ENCODE measurements around the gene SPATA21.

The SPATA21 gene

GRCh38 chr1:16397120-16397519, 40.1 kb downstream of the SPATA21 start:
- peaks cover 11% of the 10 kb centered on the region; the same call in 1 of the 2 replicates for H3K36me3 ChIP-seq (ENCODE audit: control insufficient read depth, insufficient read depth, low read length)

GRCh38 chr1:16396591-16396990, 40.6 kb downstream of the SPATA21 start:
- no CpG with 5 or more reads among the region's 7 CpGs for WGBS (ENCODE audit: insufficient coverage, insufficient read length)
- H3K27ac ChIP-seq (ENCODE audit: low read length), result no peak overlapping the region
- no peak for DNase-seq (ENCODE audit: low read depth, low spot score)

More at GRCh38 chr1:16397120-16397519, 40.1 kb downstream of the SPATA21 start:
- DNase-seq (ENCODE audit: low read depth, low spot score), result no peak
- Histone ChIP-seq H3K4me1 (ENCODE audit: control insufficient read depth, insufficient read depth, low read length) (0 out of 2 replicates have a peak, but pooled peaks cover 3% of the 10 kb centered on the region), H3K27ac (ENCODE audit: low read length) (no peak overlapping the region), H3K4me3 (ENCODE audit: low read length) (no peak overlapping the region), H3K27me3 (ENCODE audit: control insufficient read depth, insufficient read depth, low read length) (no peaks in the 10 kb centered on the region), H3K9me3 (ENCODE audit: control insufficient read depth, insufficient read depth, low read length) (no peaks in the 10 kb centered on the region)
- 98% methylated on average over 4 of the region's 5 CpGs for WGBS (ENCODE audit: insufficient coverage, insufficient read length)

DNA sequence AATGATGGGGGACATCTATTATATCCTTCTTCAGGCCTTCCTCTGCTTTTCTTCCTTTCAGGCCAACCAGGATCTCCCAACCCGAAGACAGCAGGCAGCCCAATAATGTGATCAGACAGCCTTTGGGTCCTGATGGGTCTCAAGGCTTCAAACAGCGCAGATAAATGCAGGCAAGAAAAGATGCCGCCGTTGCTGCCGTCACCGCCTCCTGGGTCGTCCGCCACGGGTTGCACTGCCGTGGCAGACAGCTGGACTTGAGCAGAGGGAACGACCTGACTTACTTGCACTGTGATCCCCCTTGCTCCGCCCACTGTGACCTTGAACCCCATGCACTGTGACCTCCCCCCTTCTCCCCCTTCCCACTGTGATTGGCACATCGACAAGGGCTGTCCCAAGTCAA, 42.2 kb downstream of the SPATA21 start:
- Histone ChIP-seq H3K4me1 (ENCODE audit: control insufficient read depth, insufficient read depth, low read length) (peaks cover 6% of the 10 kb centered on the region; the same call in 1 of the 2 replicates), H3K4me3 (ENCODE audit: low read length) (no peak overlapping the region), H3K27ac (ENCODE audit: low read length) (no peak overlapping the region), H3K36me3 (ENCODE audit: control insufficient read depth, insufficient read depth, low read length) (peaks cover 11% of the 10 kb centered on the region; the same call in 1 of the 2 replicates), H3K9me3 (ENCODE audit: control insufficient read depth, insufficient read depth, low read length) (no peaks in the 10 kb centered on the region), H3K27me3 (ENCODE audit: control insufficient read depth, insufficient read depth, low read length) (no peaks in the 10 kb centered on the region)
- DNase-seq (ENCODE audit: low read depth, low spot score), result no peak
- no CpG with 5 or more reads among the region's 13 CpGs for WGBS (ENCODE audit: insufficient coverage, insufficient read length)

More at GRCh38 chr1:16396591-16396990, 40.6 kb downstream of the SPATA21 start:
- 0 out of 2 replicates have a peak, but pooled peaks cover 6% of the 10 kb centered on the region for H3K4me1 ChIP-seq (ENCODE audit: control insufficient read depth, insufficient read depth, low read length)
- H3K4me3 ChIP-seq (ENCODE audit: low read length), result no peak overlapping the region
- H3K36me3 ChIP-seq (ENCODE audit: control insufficient read depth, insufficient read depth, low read length), result peaks cover 11% of the 10 kb centered on the region; the same call in 1 of the 2 replicates
- H3K9me3 ChIP-seq (ENCODE audit: control insufficient read depth, insufficient read depth, low read length), result no peaks in the 10 kb centered on the region
- H3K27me3 ChIP-seq (ENCODE audit: control insufficient read depth, insufficient read depth, low read length), result no peaks in the 10 kb centered on the region

- Histone ChIP-seq H3K27me3 (ENCODE audit: control insufficient read depth, insufficient read depth, low read length) (no peaks in the 10 kb centered on the region), H3K9me3 (ENCODE audit: control insufficient read depth, insufficient read depth, low read length) (no peaks in the 10 kb centered on the region), H3K27ac (ENCODE audit: low read length) (no peak overlapping the region), H3K4me1 (ENCODE audit: control insufficient read depth, insufficient read depth, low read length) (peaks cover 6% of the 10 kb centered on the region; the same call in 1 of the 2 replicates), H3K36me3 (ENCODE audit: control insufficient read depth, insufficient read depth, low read length) (peaks cover 11% of the 10 kb centered on the region; the same call in 1 of the 2 replicates), H3K4me3 (ENCODE audit: low read length) (no peak overlapping the region)
- DNase-seq (ENCODE audit: low read depth, low spot score), result no peak
- no CpG with 5 or more reads among the region's 10 CpGs for WGBS (ENCODE audit: insufficient coverage, insufficient read length)
These were observed 43.4 kb downstream of the SPATA21 start for GRCh38 chr1:16393570-16394521.

GRCh38 chr1:16392740-16393569, 44.3 kb downstream of the SPATA21 start:
- Histone ChIP-seq H3K4me3 (ENCODE audit: low read length) (no peak overlapping the region), H3K27ac (ENCODE audit: low read length) (no peak overlapping the region), H3K9me3 (ENCODE audit: control insufficient read depth, insufficient read depth, low read length) (no peaks in the 10 kb centered on the region), H3K4me1 (ENCODE audit: control insufficient read depth, insufficient read depth, low read length) (peaks cover 6% of the 10 kb centered on the region; the same call in 1 of the 2 replicates), H3K27me3 (ENCODE audit: control insufficient read depth, insufficient read depth, low read length) (no peaks in the 10 kb centered on the region), H3K36me3 (ENCODE audit: control insufficient read depth, insufficient read depth, low read length) (peaks cover 8% of the 10 kb centered on the region; the same call in 1 of the 2 replicates)
- no CpG with 5 or more reads among the region's 21 CpGs for WGBS (ENCODE audit: insufficient coverage, insufficient read length)
- no peak for DNase-seq (ENCODE audit: low read depth, low spot score)

DNA sequence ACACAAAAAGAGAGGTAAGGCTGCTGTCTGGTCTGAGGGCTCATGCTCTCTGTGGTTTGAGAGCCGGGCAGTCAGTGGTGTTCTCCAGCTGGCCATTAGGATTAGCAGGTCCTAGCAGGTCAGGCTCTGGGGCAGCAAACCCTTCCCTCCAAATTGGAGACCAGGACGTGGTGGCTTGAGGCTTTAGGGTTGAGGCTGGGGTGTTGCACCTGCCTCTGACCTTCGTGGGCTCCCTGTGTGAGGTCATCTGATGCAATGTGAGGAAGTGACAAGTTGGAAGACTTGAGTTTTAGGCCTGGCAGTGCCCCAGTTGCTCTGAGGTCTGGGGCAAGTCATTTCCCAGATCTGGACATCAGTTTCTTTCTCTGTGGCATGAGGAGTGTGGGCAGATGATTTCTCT, 45.8 kb downstream of the SPATA21 start:
- H3K9me3 ChIP-seq (ENCODE audit: control insufficient read depth, insufficient read depth, low read length), result no peaks in the 10 kb centered on the region
- no peak for DNase-seq (ENCODE audit: low read depth, low spot score)
- WGBS (ENCODE audit: insufficient coverage, insufficient read length), result no CpG with 5 or more reads among the region's 3 CpGs
- no peak overlapping the region for H3K4me3 ChIP-seq (ENCODE audit: low read length)
- no peaks in the 10 kb centered on the region for H3K27me3 ChIP-seq (ENCODE audit: control insufficient read depth, insufficient read depth, low read length)
- peaks cover 6% of the 10 kb centered on the region; the same call in 1 of the 2 replicates for H3K4me1 ChIP-seq (ENCODE audit: control insufficient read depth, insufficient read depth, low read length)
- H3K27ac ChIP-seq (ENCODE audit: low read length), result no peak overlapping the region
- peaks cover 5% of the 10 kb centered on the region; the same call in 1 of the 2 replicates for H3K36me3 ChIP-seq (ENCODE audit: control insufficient read depth, insufficient read depth, low read length)

DNA sequence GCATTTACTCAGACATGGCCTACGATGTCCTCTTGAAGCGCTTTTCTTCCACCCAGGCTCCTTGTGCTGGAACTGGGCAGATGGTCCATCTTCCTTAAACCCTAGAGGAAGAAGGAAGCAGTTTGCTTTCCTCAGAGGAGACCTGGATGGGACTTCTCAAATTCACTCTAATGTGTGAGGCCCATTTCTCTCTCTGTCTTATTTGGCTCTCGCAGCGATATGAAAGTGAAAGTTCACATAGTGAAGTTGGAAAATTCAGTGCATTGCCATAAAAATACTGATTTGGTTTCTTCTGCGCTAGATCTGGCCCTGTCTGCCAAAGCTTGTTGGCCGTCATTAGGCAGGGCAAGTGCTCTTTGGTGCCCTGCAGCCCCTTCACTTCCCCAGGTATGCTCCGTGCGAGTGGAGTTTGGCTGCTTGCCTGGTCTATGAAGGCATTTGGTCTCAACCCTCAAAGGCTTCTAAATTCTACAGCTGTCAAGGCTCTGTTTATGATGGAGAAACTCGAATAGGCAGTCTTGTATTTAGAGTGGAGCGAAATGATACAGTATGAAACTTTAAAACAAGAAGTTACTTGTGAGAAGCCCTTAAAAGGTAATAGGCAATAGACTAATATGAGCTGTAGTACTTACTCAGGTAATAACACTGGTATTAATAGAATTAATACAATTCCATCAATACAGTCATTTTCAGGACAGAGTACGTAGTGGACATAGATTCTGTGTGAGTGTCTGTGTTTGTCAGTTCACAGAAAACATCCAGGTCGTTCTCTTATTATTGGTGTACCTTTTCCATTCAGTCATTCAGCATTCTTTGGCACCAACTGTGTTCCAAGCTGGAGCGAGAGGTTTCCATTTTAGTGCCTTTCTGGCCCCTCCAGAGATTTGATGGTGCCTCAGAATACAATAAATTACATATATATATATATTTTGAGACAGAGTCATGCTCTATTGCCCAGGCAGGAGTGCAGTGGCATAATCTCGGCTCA, 49.7 kb downstream of the SPATA21 start:
- no CpG with 5 or more reads among the region's 14 CpGs for WGBS (ENCODE audit: insufficient coverage, insufficient read length)
- DNase-seq (ENCODE audit: low read depth, low spot score), result no peak
- Histone ChIP-seq H3K36me3 (ENCODE audit: control insufficient read depth, insufficient read depth, low read length) (no peaks in the 10 kb centered on the region), H3K27me3 (ENCODE audit: control insufficient read depth, insufficient read depth, low read length) (no peaks in the 10 kb centered on the region), H3K9me3 (ENCODE audit: control insufficient read depth, insufficient read depth, low read length) (no peaks in the 10 kb centered on the region), H3K4me1 (ENCODE audit: control insufficient read depth, insufficient read depth, low read length) (peaks cover 9% of the 10 kb centered on the region), H3K4me3 (ENCODE audit: low read length) (no peak overlapping the region), H3K27ac (ENCODE audit: low read length) (no peak overlapping the region)

- H3K9me3 ChIP-seq (ENCODE audit: control insufficient read depth, insufficient read depth, low read length), result no peaks in the 10 kb centered on the region
- no peak overlapping the region for H3K27ac ChIP-seq (ENCODE audit: low read length)
- no peak for DNase-seq (ENCODE audit: low read depth, low spot score)
- no peaks in the 10 kb centered on the region for H3K36me3 ChIP-seq (ENCODE audit: control insufficient read depth, insufficient read depth, low read length)
- no peaks in the 10 kb centered on the region for H3K27me3 ChIP-seq (ENCODE audit: control insufficient read depth, insufficient read depth, low read length)
- peaks cover 7% of the 10 kb centered on the region for H3K4me1 ChIP-seq (ENCODE audit: control insufficient read depth, insufficient read depth, low read length)
- no CpG with 5 or more reads among the region's 5 CpGs for WGBS (ENCODE audit: insufficient coverage, insufficient read length)
- H3K4me3 ChIP-seq (ENCODE audit: low read length), result no peak overlapping the region
These were observed 50.6 kb downstream of the SPATA21 start for GRCh38 chr1:16386454-16387113.

Data from iPS DF 6.9 (cell line).